A673 (cell line): Measurements from ENCODE around the gene NUDT14. TPM values are rescaled to one million over a fixed set of nuclear protein-coding genes. Genes with fewer than 3 reads are reported as not detected.

Source experiments
- BruUV-seq: library from RNA; stranded (reverse); fragments of 400-500 nt; replicated peaks from 2 replicates; lab custom pipeline; 2021; lab: Mats Ljungman, UMichigan
- CTCF ChIA-PET: fragments of 300-600 bp; sonication (Branson Sonifier 250); formaldehyde crosslinking; loops from one replicate; lab custom pipeline; 2022; ENCODE audit warnings: antibody characterized with exemption; lab: Charles Lee
- POLR2A ChIA-PET: fragments of 300-600 bp; sonication (Branson Sonifier 250); formaldehyde crosslinking; loops from one replicate; lab custom pipeline; 2022; ENCODE audit warnings: antibody characterized with exemption; ENCODE audit not compliant: low non-redundant PET; lab: Charles Lee
- DNase-seq: peaks from one replicate; pipeline ENCODE4 v3.0.0-alpha.2; 2015; ENCODE audit warnings: low spot score
- H3K27ac ChIP-seq: fragments of 200-600 bp; sonication (generic); 2 replicates; pipeline ENCODE4 v1.5.1; 2016; ENCODE audit warnings: mixed run types, low read depth, mild to moderate bottlenecking, mixed read lengths, antibody characterized with exemption, low read length; ENCODE audit not compliant: poor library complexity, severe bottlenecking
- H3K27me3 ChIP-seq: fragments of 200-600 bp; sonication (generic); replicated peaks from 2 replicates; pipeline ENCODE4 v1.6.1; 2017; ENCODE audit warnings: mixed run types, low read depth, mild to moderate bottlenecking, mixed read lengths, antibody characterized with exemption, low read length; ENCODE audit not compliant: insufficient read depth, poor library complexity
- H3K36me3 ChIP-seq: fragments of 200-600 bp; sonication (generic); 2 replicates; pipeline ENCODE4 v1.6.1; 2016; ENCODE audit warnings: mixed run types, mild to moderate bottlenecking, mixed read lengths, antibody characterized with exemption, low read length; ENCODE audit not compliant: insufficient read depth, poor library complexity, severe bottlenecking
- H3K4me1 ChIP-seq: fragments of 200-600 bp; sonication (generic); 2 replicates; pipeline ENCODE4 v1.6.1; 2017; ENCODE audit warnings: mixed run types, mild to moderate bottlenecking, mixed read lengths, antibody characterized with exemption, low read length; ENCODE audit not compliant: insufficient read depth, poor library complexity, severe bottlenecking
- H3K4me3 ChIP-seq: fragments of 200-600 bp; sonication (generic); 2 replicates; pipeline ENCODE4 v1.5.1; 2016; ENCODE audit warnings: low read depth, mixed run types, mild to moderate bottlenecking, mixed read lengths, low read length; ENCODE audit not compliant: poor library complexity, severe bottlenecking
- H3K9me3 ChIP-seq: fragments of 200-600 bp; sonication (generic); 2 replicates; pipeline ENCODE4 v1.6.1; 2016; ENCODE audit warnings: mixed run types, low read depth, mild to moderate bottlenecking, mixed read lengths, antibody characterized with exemption, low read length; ENCODE audit not compliant: poor library complexity, severe bottlenecking
- EZH2 ChIP-seq: fragments of 200-600 bp; sonication (generic); IDR thresholded peaks from 2 replicates; pipeline ENCODE4 v1.6.1; 2017; ENCODE audit warnings: borderline replicate concordance, low read depth, mild to moderate bottlenecking, mixed read lengths, antibody characterized with exemption, low read length; ENCODE audit not compliant: poor library complexity, severe bottlenecking
- intact Hi-C: fragments of 100-400 bp; cut with micrococcal nuclease; formaldehyde crosslinking; loops from one replicate; pipeline ENCODE4 v1.10.0; 2022; ENCODE audit not compliant: unreplicated experiment
- total RNA-seq: library from RNA; stranded (reverse); gene quantifications from 2 replicates; pipeline ENCODE4 v1.2.3, GENCODE V29; 2021
- TF ChIP-seq, protein P1 (sequence below): fragments of 300-800, 200-600 bp; sonication (generic); conservative IDR thresholded peaks from 2 replicates; pipeline ENCODE4 v1.5.1; 2017; ENCODE audit warnings: low read depth, mild to moderate bottlenecking, antibody characterized with exemption, low read length, moderate library complexity, mixed read lengths

NUDT14 gene
- total RNA-seq, 1 experiment from 2014 or later = 30.8 TPM

DNA sequence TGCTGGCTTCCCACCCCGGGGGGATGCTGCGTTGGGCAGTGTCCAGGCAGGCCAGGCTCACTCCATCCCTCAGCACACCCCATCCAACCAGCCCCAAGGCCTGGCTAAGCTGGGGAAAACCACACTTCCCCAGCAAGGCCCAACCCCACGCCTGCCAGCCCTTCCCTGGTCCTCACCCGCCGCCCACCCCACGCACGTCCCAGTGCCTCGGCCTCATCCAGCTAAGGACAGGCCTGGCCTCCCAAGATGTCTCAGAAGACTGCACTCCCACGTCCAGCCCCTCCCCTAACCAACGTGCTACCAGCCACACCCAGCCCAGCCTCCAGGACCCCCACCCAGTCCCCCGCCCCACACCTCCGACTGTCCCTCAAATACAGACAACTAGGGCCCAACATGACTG, 22.3 kb downstream of the NUDT14 start:
- POLR2A ChIA-PET = no interaction called here
- peaks cover 13% of the 10 kb centered on the region for H3K4me1 ChIP-seq
- TF ChIP-seq, protein P1, sequence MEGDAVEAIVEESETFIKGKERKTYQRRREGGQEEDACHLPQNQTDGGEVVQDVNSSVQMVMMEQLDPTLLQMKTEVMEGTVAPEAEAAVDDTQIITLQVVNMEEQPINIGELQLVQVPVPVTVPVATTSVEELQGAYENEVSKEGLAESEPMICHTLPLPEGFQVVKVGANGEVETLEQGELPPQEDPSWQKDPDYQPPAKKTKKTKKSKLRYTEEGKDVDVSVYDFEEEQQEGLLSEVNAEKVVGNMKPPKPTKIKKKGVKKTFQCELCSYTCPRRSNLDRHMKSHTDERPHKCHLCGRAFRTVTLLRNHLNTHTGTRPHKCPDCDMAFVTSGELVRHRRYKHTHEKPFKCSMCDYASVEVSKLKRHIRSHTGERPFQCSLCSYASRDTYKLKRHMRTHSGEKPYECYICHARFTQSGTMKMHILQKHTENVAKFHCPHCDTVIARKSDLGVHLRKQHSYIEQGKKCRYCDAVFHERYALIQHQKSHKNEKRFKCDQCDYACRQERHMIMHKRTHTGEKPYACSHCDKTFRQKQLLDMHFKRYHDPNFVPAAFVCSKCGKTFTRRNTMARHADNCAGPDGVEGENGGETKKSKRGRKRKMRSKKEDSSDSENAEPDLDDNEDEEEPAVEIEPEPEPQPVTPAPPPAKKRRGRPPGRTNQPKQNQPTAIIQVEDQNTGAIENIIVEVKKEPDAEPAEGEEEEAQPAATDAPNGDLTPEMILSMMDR = no peak
- TF ChIP-seq EZH2 = no peak
- no peaks in the 10 kb centered on the region for H3K9me3 ChIP-seq
- intact Hi-C loops = no loop called here
- BruUV-seq = no TSS peak
- CTCF ChIA-PET = no interaction called here
- no peaks in the 10 kb centered on the region for H3K27me3 ChIP-seq
- no peaks in the 10 kb centered on the region for H3K36me3 ChIP-seq
- H3K27ac ChIP-seq = no peak overlapping the region
- DNase-seq = no peak
- H3K4me3 ChIP-seq = no peak overlapping the region

DNA sequence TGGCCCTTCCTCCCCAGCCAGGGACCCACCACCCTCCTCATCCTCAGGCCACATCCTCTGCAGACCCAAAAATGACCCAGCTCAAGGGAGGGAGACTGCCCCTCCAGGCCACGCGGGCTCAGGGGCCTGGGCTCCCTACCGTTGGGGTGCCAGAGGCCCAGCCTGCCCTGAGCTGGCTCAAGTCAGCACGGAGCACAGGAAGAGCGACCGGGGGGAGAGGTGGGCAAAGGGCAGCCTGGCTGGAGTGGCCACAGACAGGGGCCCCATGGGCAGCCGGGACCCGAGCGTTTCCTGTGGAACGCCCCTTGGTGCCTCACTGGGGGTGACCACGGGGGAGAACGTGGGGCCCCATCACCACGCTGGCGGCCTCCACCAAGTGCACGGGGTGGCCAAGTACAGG, 23.2 kb downstream of the NUDT14 start:
- H3K9me3 ChIP-seq = no peaks in the 10 kb centered on the region
- no peak overlapping the region for H3K27ac ChIP-seq
- ChIA-PET POLR2A (no interaction called here), CTCF (no interaction called here)
- H3K4me3 ChIP-seq = no peak overlapping the region
- no peaks in the 10 kb centered on the region for H3K36me3 ChIP-seq
- intact Hi-C loops = no loop called here
- no TSS peak for BruUV-seq
- TF ChIP-seq, protein P1 = no peak
- no peak for TF ChIP-seq EZH2
- DNase-seq = no peak
- no peaks in the 10 kb centered on the region for H3K27me3 ChIP-seq
- H3K4me1 ChIP-seq = peaks cover 4% of the 10 kb centered on the region

DNA sequence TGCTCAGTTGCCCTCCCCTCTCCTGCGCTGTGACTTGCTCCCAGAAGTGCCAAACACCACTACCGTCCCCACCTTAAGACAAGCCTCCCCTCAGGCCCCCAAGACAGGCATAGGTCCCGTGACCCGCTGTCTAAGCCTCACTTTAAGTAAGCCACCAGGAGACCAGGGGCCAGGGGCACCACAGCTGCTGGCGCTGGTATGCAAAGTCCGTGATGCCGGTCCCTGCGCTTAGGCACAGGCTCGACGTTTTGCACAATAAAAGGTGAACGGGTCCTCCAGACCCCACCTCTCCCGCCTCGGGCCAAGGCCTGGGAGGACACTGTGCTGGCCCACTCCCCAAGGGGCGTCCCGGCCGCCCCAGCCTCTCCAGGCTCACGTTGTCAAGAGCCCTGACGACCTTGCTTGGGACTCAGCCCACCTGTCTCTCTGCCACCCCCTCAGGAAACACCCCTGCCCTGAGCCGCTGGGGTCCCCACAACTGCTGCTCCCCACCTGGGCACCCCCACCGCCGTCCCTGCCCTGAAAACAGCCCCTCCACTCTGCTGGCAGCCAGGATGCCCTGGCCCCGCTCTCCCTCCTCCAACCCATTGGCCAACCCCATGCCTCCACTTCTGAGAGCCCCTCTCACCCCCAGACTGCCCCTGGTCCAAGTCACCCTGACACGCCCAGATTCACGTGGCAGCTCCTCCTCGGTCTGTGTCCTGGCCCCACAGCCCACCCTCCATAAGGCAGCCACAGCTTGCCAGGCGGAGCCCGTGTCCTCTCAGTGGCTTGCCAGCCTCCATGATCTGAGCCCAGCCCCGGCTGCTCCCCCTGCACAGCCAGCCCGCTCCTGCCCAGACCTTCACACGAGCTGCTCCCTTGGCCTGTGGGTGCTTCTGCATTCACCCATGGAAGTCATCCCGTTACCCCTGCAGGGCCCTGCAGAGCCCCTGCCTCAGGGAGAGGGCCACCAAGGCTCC, 24.4 kb downstream of the NUDT14 start:
- H3K27ac ChIP-seq = no peak overlapping the region
- CTCF ChIA-PET = no interaction called here
- H3K4me1 ChIP-seq = no peaks in the 10 kb centered on the region
- POLR2A ChIA-PET = no interaction called here
- no TSS peak for BruUV-seq
- H3K9me3 ChIP-seq = no peaks in the 10 kb centered on the region
- H3K4me3 ChIP-seq = no peak overlapping the region
- TF ChIP-seq, protein P1 = no peak
- TF ChIP-seq EZH2 = no peak
- no peak for DNase-seq
- no peaks in the 10 kb centered on the region for H3K36me3 ChIP-seq
- intact Hi-C loops = no loop called here
- no peaks in the 10 kb centered on the region for H3K27me3 ChIP-seq
